Measurements from ENCODE around the gene CCZ1B. TPM values are rescaled to one million over a fixed set of nuclear protein-coding genes. Genes with fewer than 3 reads are reported as not detected.
"Not testable (repeated sequence)": the region's sequence is repeated elsewhere in the genome, so short reads cannot be mapped to it uniquely, and the experiment has no call there.

The CCZ1B gene
- total RNA-seq, 2 experiments from 2014 or later = 20.7 to 52.0 TPM

DNA sequence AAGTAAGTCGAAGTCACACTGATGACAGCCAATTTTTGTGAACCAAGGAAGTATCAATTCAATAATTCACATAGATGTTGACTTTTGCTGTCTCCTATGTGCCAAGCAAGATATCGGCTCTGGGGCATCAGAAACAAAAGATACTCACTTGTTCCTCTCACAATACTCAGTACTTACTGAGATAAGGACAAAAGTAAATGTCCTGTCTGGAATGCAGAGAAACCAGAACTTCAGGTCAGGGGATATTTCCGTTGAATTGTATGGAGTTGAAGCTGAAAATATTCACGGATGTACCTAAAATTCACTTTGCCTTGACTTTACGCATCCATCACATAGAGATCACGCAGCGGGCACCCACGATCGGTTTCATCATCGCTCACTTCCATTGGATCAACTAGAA, 11.0 kb upstream of the CCZ1B start:
- DNase-seq (ENCODE audit: low spot score); H3K79me2 ChIP-seq (ENCODE audit: insufficient read depth, low read depth, low read length); H3K9me3 ChIP-seq (ENCODE audit: low read length); H3K27ac ChIP-seq (ENCODE audit: low read depth, low read length, poor library complexity, severe bottlenecking); H3K9me2 ChIP-seq (ENCODE audit: insufficient read depth, low read length); H2AFZ ChIP-seq (ENCODE audit: low read length); H3K4me1 ChIP-seq (ENCODE audit: insufficient read depth, low read length, poor library complexity, severe bottlenecking); H3K4me3 ChIP-seq (ENCODE audit: low read depth, low read length, poor library complexity, severe bottlenecking); H3K4me2 ChIP-seq (ENCODE audit: low read length); H4K20me1 ChIP-seq (ENCODE audit: insufficient read depth, low read length); intact Hi-C loops (cut with micrococcal nuclease; ENCODE audit: unreplicated experiment); CTCF ChIA-PET (ENCODE audit: unreplicated experiment); BruUV-seq (replicated peaks); H3K36me3 ChIP-seq (ENCODE audit: insufficient read depth, low read length): not testable (repeated sequence)
- POLR2A ChIA-PET = interaction anchor here (1.0 kb wide), 1 partner anchor 80 kb away, joined by 3 read pairs; no protein-coding TSS in a partner anchor

GRCh38 chr7:6835521-6835920, 9.4 kb upstream of the CCZ1B start:
- H3K4me2 ChIP-seq (ENCODE audit: low read length); H3K27ac ChIP-seq (ENCODE audit: low read depth, low read length, poor library complexity, severe bottlenecking); POLR2A ChIA-PET; H3K9me2 ChIP-seq (ENCODE audit: insufficient read depth, low read length); H3K79me2 ChIP-seq (ENCODE audit: insufficient read depth, low read depth, low read length); H3K36me3 ChIP-seq (ENCODE audit: insufficient read depth, low read length); BruUV-seq (replicated peaks); H3K4me3 ChIP-seq (ENCODE audit: low read depth, low read length, poor library complexity, severe bottlenecking); DNase-seq (ENCODE audit: low spot score); intact Hi-C loops (cut with micrococcal nuclease; ENCODE audit: unreplicated experiment); H4K20me1 ChIP-seq (ENCODE audit: insufficient read depth, low read length); H2AFZ ChIP-seq (ENCODE audit: low read length); H3K9me3 ChIP-seq (ENCODE audit: low read length); CTCF ChIA-PET (ENCODE audit: unreplicated experiment); H3K4me1 ChIP-seq (ENCODE audit: insufficient read depth, low read length, poor library complexity, severe bottlenecking): not testable (repeated sequence)

GRCh38 chr7:6833636-6834035, 7.6 kb upstream of the CCZ1B start:
- no peaks in the 10 kb centered on the region for H3K9me3 ChIP-seq (ENCODE audit: low read length)
- no peak for DNase-seq (ENCODE audit: low spot score)
- H3K4me1 ChIP-seq (ENCODE audit: insufficient read depth, low read length, poor library complexity, severe bottlenecking) = no peaks in the 10 kb centered on the region
- ChIA-PET POLR2A (no interaction called here), CTCF (ENCODE audit: unreplicated experiment) (no interaction called here)
- no peak overlapping the region for H3K4me3 ChIP-seq (ENCODE audit: low read depth, low read length, poor library complexity, severe bottlenecking)
- H4K20me1 ChIP-seq (ENCODE audit: insufficient read depth, low read length) = no peaks in the 10 kb centered on the region
- no peaks in the 10 kb centered on the region for H3K79me2 ChIP-seq (ENCODE audit: insufficient read depth, low read depth, low read length)
- no peak overlapping the region for H2AFZ ChIP-seq (ENCODE audit: low read length)
- H3K36me3 ChIP-seq (ENCODE audit: insufficient read depth, low read length) = no peaks in the 10 kb centered on the region
- no peak overlapping the region for H3K27ac ChIP-seq (ENCODE audit: low read depth, low read length, poor library complexity, severe bottlenecking)
- BruUV-seq (replicated peaks) = no TSS peak
- TF ChIP-seq, protein P1, sequence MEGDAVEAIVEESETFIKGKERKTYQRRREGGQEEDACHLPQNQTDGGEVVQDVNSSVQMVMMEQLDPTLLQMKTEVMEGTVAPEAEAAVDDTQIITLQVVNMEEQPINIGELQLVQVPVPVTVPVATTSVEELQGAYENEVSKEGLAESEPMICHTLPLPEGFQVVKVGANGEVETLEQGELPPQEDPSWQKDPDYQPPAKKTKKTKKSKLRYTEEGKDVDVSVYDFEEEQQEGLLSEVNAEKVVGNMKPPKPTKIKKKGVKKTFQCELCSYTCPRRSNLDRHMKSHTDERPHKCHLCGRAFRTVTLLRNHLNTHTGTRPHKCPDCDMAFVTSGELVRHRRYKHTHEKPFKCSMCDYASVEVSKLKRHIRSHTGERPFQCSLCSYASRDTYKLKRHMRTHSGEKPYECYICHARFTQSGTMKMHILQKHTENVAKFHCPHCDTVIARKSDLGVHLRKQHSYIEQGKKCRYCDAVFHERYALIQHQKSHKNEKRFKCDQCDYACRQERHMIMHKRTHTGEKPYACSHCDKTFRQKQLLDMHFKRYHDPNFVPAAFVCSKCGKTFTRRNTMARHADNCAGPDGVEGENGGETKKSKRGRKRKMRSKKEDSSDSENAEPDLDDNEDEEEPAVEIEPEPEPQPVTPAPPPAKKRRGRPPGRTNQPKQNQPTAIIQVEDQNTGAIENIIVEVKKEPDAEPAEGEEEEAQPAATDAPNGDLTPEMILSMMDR (conservative IDR thresholded peaks at IDR 0.05; ENCODE audit: low read length) = no peak
- no peak for TF ChIP-seq EZH2phosphoT487 (IDR thresholded peaks at IDR 0.05; ENCODE audit: borderline replicate concordance, low read depth, low read length)
- H3K4me2 ChIP-seq (ENCODE audit: low read length) = no peak overlapping the region
- intact Hi-C loops (cut with micrococcal nuclease; ENCODE audit: unreplicated experiment) = no loop called here
- no peaks in the 10 kb centered on the region for H3K9me2 ChIP-seq (ENCODE audit: insufficient read depth, low read length)

GRCh38 chr7:6831018-6831725, 5.1 kb upstream of the CCZ1B start:
- no peaks in the 10 kb centered on the region for H3K4me1 ChIP-seq (ENCODE audit: insufficient read depth, low read length, poor library complexity, severe bottlenecking)
- CTCF ChIA-PET (ENCODE audit: unreplicated experiment) = no interaction called here
- H2AFZ ChIP-seq (ENCODE audit: low read length) = no peak overlapping the region

GRCh38 chr7:6830026-6830425, 4.0 kb upstream of the CCZ1B start:
- DNase-seq (ENCODE audit: low spot score); H3K4me2 ChIP-seq (ENCODE audit: low read length); H3K4me1 ChIP-seq (ENCODE audit: insufficient read depth, low read length, poor library complexity, severe bottlenecking); BruUV-seq (replicated peaks); H3K9me2 ChIP-seq (ENCODE audit: insufficient read depth, low read length); intact Hi-C loops (cut with micrococcal nuclease; ENCODE audit: unreplicated experiment); H3K79me2 ChIP-seq (ENCODE audit: insufficient read depth, low read depth, low read length); H3K27ac ChIP-seq (ENCODE audit: low read depth, low read length, poor library complexity, severe bottlenecking); H3K4me3 ChIP-seq (ENCODE audit: low read depth, low read length, poor library complexity, severe bottlenecking); H4K20me1 ChIP-seq (ENCODE audit: insufficient read depth, low read length); H3K36me3 ChIP-seq (ENCODE audit: insufficient read depth, low read length); H2AFZ ChIP-seq (ENCODE audit: low read length); CTCF ChIA-PET (ENCODE audit: unreplicated experiment); H3K9me3 ChIP-seq (ENCODE audit: low read length): not testable (repeated sequence)
- POLR2A ChIA-PET = interaction anchor here (0.7 kb wide), 1 partner anchor 431 kb away, joined by 4 read pairs; no protein-coding TSS in a partner anchor

More at GRCh38 chr7:6831018-6831725, 5.1 kb upstream of the CCZ1B start:
- Histone ChIP-seq H4K20me1 (ENCODE audit: insufficient read depth, low read length) (no peaks in the 10 kb centered on the region), H3K9me2 (ENCODE audit: insufficient read depth, low read length) (no peaks in the 10 kb centered on the region), H3K79me2 (ENCODE audit: insufficient read depth, low read depth, low read length) (no peaks in the 10 kb centered on the region), H3K27ac (ENCODE audit: low read depth, low read length, poor library complexity, severe bottlenecking) (no peak overlapping the region), H3K36me3 (ENCODE audit: insufficient read depth, low read length) (no peaks in the 10 kb centered on the region), H3K4me2 (ENCODE audit: low read length) (no peak overlapping the region), H3K9me3 (ENCODE audit: low read length) (no peaks in the 10 kb centered on the region), H3K4me3 (ENCODE audit: low read depth, low read length, poor library complexity, severe bottlenecking) (no peak overlapping the region)
- no peak for TF ChIP-seq EZH2phosphoT487 (IDR thresholded peaks at IDR 0.05; ENCODE audit: borderline replicate concordance, low read depth, low read length)
- TF ChIP-seq, protein P1 (conservative IDR thresholded peaks at IDR 0.05; ENCODE audit: low read length) = no peak
- BruUV-seq (replicated peaks) = no TSS peak
- intact Hi-C loops (cut with micrococcal nuclease; ENCODE audit: unreplicated experiment) = no loop called here
- DNase-seq (ENCODE audit: low spot score) = no peak
- POLR2A ChIA-PET = no interaction called here

Data from OCI-LY7 (cell line).